ENCODE results near the gene MT3. TPM values are rescaled to one million over a fixed set of nuclear protein-coding genes. Genes with fewer than 3 reads are reported as not detected.

MT3 gene
- total and polyA plus RNA-seq, 2 of the 13 experiments (the other 11 are each of a cell fraction or from before 2014, with no cell fraction given): not detected

- TF ChIP-seq TCF7 (IDR thresholded peaks at IDR 0.05; ENCODE audit: low read depth): no peak
- peak; percentile 37; the same call in 1 of the 2 replicates for TF ChIP-seq E2F5 (CRISPR knock-in tag; conservative IDR thresholded peaks at IDR 0.05)
- TF ChIP-seq RFX5 (IDR thresholded peaks at IDR 0.05; ENCODE audit: low read depth, low read length): no peak
- TF ChIP-seq ZUFSP (CRISPR knock-in tag; IDR thresholded peaks at IDR 0.05; ENCODE audit: borderline replicate concordance): no peak
- 0 out of 2 replicates have a peak, but pooled peaks have one; percentile 55 for TF ChIP-seq DR1 (CRISPR knock-in tag; IDR thresholded peaks at IDR 0.05)
- no peak for TF ChIP-seq ZNF710 (CRISPR knock-in tag; IDR thresholded peaks at IDR 0.05; ENCODE audit: borderline replicate concordance)
- TF ChIP-seq ZFP62 (CRISPR knock-in tag; IDR thresholded peaks at IDR 0.05): no peak; the same call in 1 of the 2 replicates
- TF ChIP-seq LRRFIP1 (CRISPR knock-in tag; conservative IDR thresholded peaks at IDR 0.05): 0 out of 2 replicates have a peak, but pooled peaks have one; percentile 31
- 0 out of 2 replicates have a peak, but pooled peaks have one; percentile 71 for TF ChIP-seq MTF2 (CRISPR knock-in tag; IDR thresholded peaks at IDR 0.05; ENCODE audit: borderline replicate concordance)
- peak; percentile 91; the same call in 1 of the 2 replicates for TF ChIP-seq ZXDC (CRISPR knock-in tag; IDR thresholded peaks at IDR 0.05)
- TF ChIP-seq HMGXB3 (CRISPR knock-in tag; IDR thresholded peaks at IDR 0.05; ENCODE audit: borderline replicate concordance): no peak
- peak; percentile 41; the same call in 1 of the 2 replicates for TF ChIP-seq PHF21A (CRISPR knock-in tag; IDR thresholded peaks at IDR 0.05)
Measured at GRCh38 chr16:56625140-56625942, 36.0 kb downstream of the MT3 start, which contains the start of gene MT1E (continued).

Measured in HepG2 (cell line).